ENCODE results near the gene GINS1.

Gene GINS1

GRCh38 chr20:25477014-25477882 lies 69.8 kb downstream of the GINS1 start:
- DNase-seq (ENCODE audit: low read depth), result no peak

GRCh38 chr20:25478889-25479568 lies 71.6 kb downstream of the GINS1 start:
- DNase-seq (ENCODE audit: low read depth), result no peak

GRCh38 chr20:25479638-25480037 lies 72.2 kb downstream of the GINS1 start:
- DNase-seq (ENCODE audit: low read depth), result no peak

- DNase-seq (ENCODE audit: low read depth), result no peak
These were observed 72.7 kb downstream of the GINS1 start for GRCh38 chr20:25480156-25480555.

- no peak for DNase-seq (ENCODE audit: low read depth)
These were observed 73.3 kb downstream of the GINS1 start for GRCh38 chr20:25480797-25481196.

GRCh38 chr20:25481235-25481917 lies 73.9 kb downstream of the GINS1 start:
- DNase-seq (ENCODE audit: low read depth), result no peak

GRCh38 chr20:25481918-25482253 lies 74.4 kb downstream of the GINS1 start:
- DNase-seq (ENCODE audit: low read depth), result no peak

GRCh38 chr20:25483431-25484132 lies 76.1 kb downstream of the GINS1 start:
- no peak for DNase-seq (ENCODE audit: low read depth)

- no peak for DNase-seq (ENCODE audit: low read depth)
These were observed 76.9 kb downstream of the GINS1 start for GRCh38 chr20:25484224-25484846.

GRCh38 chr20:25484911-25485511 lies 77.5 kb downstream of the GINS1 start:
- no peak for DNase-seq (ENCODE audit: low read depth)

- DNase-seq (ENCODE audit: low read depth), result no peak
These were observed 78.4 kb downstream of the GINS1 start for GRCh38 chr20:25485872-25486271.

- DNase-seq (ENCODE audit: low read depth), result no peak
These were observed 78.9 kb downstream of the GINS1 start for GRCh38 chr20:25486377-25486776.

GRCh38 chr20:25487306-25487705 lies 79.8 kb downstream of the GINS1 start:
- DNase-seq (ENCODE audit: low read depth), result no peak

- no peak for DNase-seq (ENCODE audit: low read depth)
These were observed 80.5 kb downstream of the GINS1 start for GRCh38 chr20:25487975-25488374.

- DNase-seq (ENCODE audit: low read depth), result no peak
These were observed 81.9 kb downstream of the GINS1 start for GRCh38 chr20:25489221-25489871.

GRCh38 chr20:25490656-25491445 lies 83.4 kb downstream of the GINS1 start:
- DNase-seq (ENCODE audit: low read depth), result no peak

- DNase-seq (ENCODE audit: low read depth), result no peak
These were observed 84.1 kb downstream of the GINS1 start for GRCh38 chr20:25491446-25492038.

- DNase-seq (ENCODE audit: low read depth), result no peak
These were observed 85.7 kb downstream of the GINS1 start for GRCh38 chr20:25493137-25493536.

GRCh38 chr20:25493748-25494505 lies 86.5 kb downstream of the GINS1 start:
- DNase-seq (ENCODE audit: low read depth), result no peak

All from GM04503 (cell line).